ENCODE results near the gene PERM1.
"Not testable (repeated sequence)": the region's sequence is repeated elsewhere in the genome, so short reads cannot be mapped to it uniquely, and the experiment has no call there.

PERM1 gene

GRCh38 chr1:1014799-1015681 is 33.1 kb upstream of the PERM1 start:
- DNase-seq (ENCODE audit: low read depth in 1 of 2, low spot score in 1 of 2) = no peak

- DNase-seq (ENCODE audit: low read depth in 1 of 2, low spot score in 1 of 2) = no peak
Observed at GRCh38 chr1:1013922-1014648, 32.2 kb upstream of the PERM1 start.

GRCh38 chr1:1013105-1013921 is 31.4 kb upstream of the PERM1 start, which contains the start of gene ISG15:
TSS of gene ISG15 (plus strand) at chr1:1013497. CDS start at chr1:1013574, 77 bp downstream.
- DNase-seq (ENCODE audit: low read depth in 1 of 2, low spot score in 1 of 2) = peak; percentile 68 to 77

GRCh38 chr1:1012736-1013104 is 30.8 kb upstream of the PERM1 start:
- DNase-seq (ENCODE audit: low read depth in 1 of 2, low spot score in 1 of 2) = not testable (repeated sequence)

- no peak for DNase-seq (ENCODE audit: low read depth in 1 of 2, low spot score in 1 of 2)
Observed at GRCh38 chr1:1011396-1011949, 29.6 kb upstream of the PERM1 start.

- not testable (repeated sequence) for DNase-seq (ENCODE audit: low read depth in 1 of 2, low spot score in 1 of 2)
Observed at GRCh38 chr1:1010131-1010530, 28.2 kb upstream of the PERM1 start.

GRCh38 chr1:1006305-1007159 is 24.6 kb upstream of the PERM1 start:
- DNase-seq (ENCODE audit: low read depth in 1 of 2, low spot score in 1 of 2) = no peak

- no peak for DNase-seq (ENCODE audit: low read depth in 1 of 2, low spot score in 1 of 2)
Observed at GRCh38 chr1:1005774-1006304, 23.9 kb upstream of the PERM1 start.

GRCh38 chr1:1004780-1005697 is 23.1 kb upstream of the PERM1 start:
- DNase-seq (ENCODE audit: low read depth in 1 of 2, low spot score in 1 of 2) = no peak

- no peak for DNase-seq (ENCODE audit: low read depth in 1 of 2, low spot score in 1 of 2)
Observed at GRCh38 chr1:1004420-1004779, 22.5 kb upstream of the PERM1 start.

GRCh38 chr1:1003618-1004419 is 21.9 kb upstream of the PERM1 start:
- DNase-seq (ENCODE audit: low read depth in 1 of 2, low spot score in 1 of 2) = no peak

GRCh38 chr1:1001057-1001783 is 19.3 kb upstream of the PERM1 start:
- DNase-seq (ENCODE audit: low read depth in 1 of 2, low spot score in 1 of 2) = no peak

- peak; percentile 25 to 55 for DNase-seq (ENCODE audit: low read depth in 1 of 2, low spot score in 1 of 2)
Observed at GRCh38 chr1:1000357-1001056, 18.6 kb upstream of the PERM1 start.

GRCh38 chr1:999725-1000356 is 17.9 kb upstream of the PERM1 start, which contains the start of gene HES4:
TSS of gene HES4 (minus strand) at chr1:1000097. CDS start at chr1:999973, 124 bp downstream.
- peak in 1 of 2 donors; percentile 42 for DNase-seq (ENCODE audit: low read depth in 1 of 2, low spot score in 1 of 2)

- DNase-seq (ENCODE audit: low read depth in 1 of 2, low spot score in 1 of 2) = no peak
Observed at GRCh38 chr1:998995-999724, 17.3 kb upstream of the PERM1 start.

GRCh38 chr1:998745-998994 is 16.8 kb upstream of the PERM1 start:
- DNase-seq (ENCODE audit: low read depth in 1 of 2, low spot score in 1 of 2) = no peak
